ENCODE measurements around the gene OVOL1.
"Not testable (repeated sequence)": the region's sequence is repeated elsewhere in the genome, so short reads cannot be mapped to it uniquely, and the experiment has no call there.

OVOL1 gene

GRCh38 chr11:65814986-65815565 lies 28.2 kb downstream of the OVOL1 start:
- DNase-seq (ENCODE audit: low read depth in 2 of 2) = no peak

GRCh38 chr11:65816696-65817095 lies 29.8 kb downstream of the OVOL1 start:
- DNase-seq (ENCODE audit: low read depth in 2 of 2) = no peak

- DNase-seq (ENCODE audit: low read depth in 2 of 2) = no peak
Measured at GRCh38 chr11:65817312-65817834, 30.5 kb downstream of the OVOL1 start.

- DNase-seq (ENCODE audit: low read depth in 2 of 2) = peak; percentile 94 to 96
Measured at GRCh38 chr11:65817835-65818680, 31.2 kb downstream of the OVOL1 start.

- DNase-seq (ENCODE audit: low read depth in 2 of 2) = no peak
Measured at GRCh38 chr11:65821107-65821506, 34.2 kb downstream of the OVOL1 start.

GRCh38 chr11:65822776-65823528 lies 36.1 kb downstream of the OVOL1 start:
- DNase-seq (ENCODE audit: low read depth in 2 of 2) = no peak

- no peak for DNase-seq (ENCODE audit: low read depth in 2 of 2)
Measured at GRCh38 chr11:65826984-65827735, 40.3 kb downstream of the OVOL1 start.

- no peak for DNase-seq (ENCODE audit: low read depth in 2 of 2)
Measured at GRCh38 chr11:65829459-65829858, 42.6 kb downstream of the OVOL1 start.

GRCh38 chr11:65832231-65832630 lies 45.4 kb downstream of the OVOL1 start:
- DNase-seq (ENCODE audit: low read depth in 2 of 2) = not testable (repeated sequence)

GRCh38 chr11:65833297-65834030 lies 46.6 kb downstream of the OVOL1 start, which contains the start of gene SNX32:
TSS of gene SNX32 (plus strand) at chr11:65833963. CDS start at chr11:65834066, 103 bp downstream.
- peak; percentile 90 to 94 for DNase-seq (ENCODE audit: low read depth in 2 of 2)

GRCh38 chr11:65834202-65834601 lies 47.3 kb downstream of the OVOL1 start:
- DNase-seq (ENCODE audit: low read depth in 2 of 2) = no peak

- DNase-seq (ENCODE audit: low read depth in 2 of 2) = no peak
Measured at GRCh38 chr11:65842144-65842543, 55.3 kb downstream of the OVOL1 start.

GRCh38 chr11:65843811-65844210 lies 56.9 kb downstream of the OVOL1 start:
- DNase-seq (ENCODE audit: low read depth in 2 of 2) = no peak

GRCh38 chr11:65844231-65844872 lies 57.5 kb downstream of the OVOL1 start:
- no peak for DNase-seq (ENCODE audit: low read depth in 2 of 2)

Data from activated CD4-positive, alpha-beta T cell treated with anti-CD3 and anti-CD28 coated beads for 24 hours (primary cell).